ENCODE results near the gene IGF1R.

Gene IGF1R

DNA sequence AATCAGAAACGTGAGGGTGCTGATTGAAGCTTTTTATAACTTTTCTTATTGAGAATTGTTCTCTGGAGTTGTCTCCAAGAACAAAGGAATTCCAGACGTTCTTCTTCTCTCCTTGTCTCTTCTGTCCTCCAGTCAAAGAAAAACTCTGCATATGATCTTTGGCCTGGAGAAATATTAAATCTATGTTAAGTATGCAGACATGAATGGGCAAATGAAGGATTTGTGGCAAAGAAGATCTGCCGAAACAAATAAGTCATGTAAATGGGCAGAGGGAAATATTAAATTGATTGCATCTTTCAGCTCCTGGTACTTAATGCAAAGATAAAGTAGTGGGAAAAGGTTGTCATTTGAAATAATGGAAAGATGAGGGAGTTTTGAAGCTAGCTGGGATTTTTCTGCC lies 74.9 kb downstream of the IGF1R start:
- in situ Hi-C loops (cut with HindIII; ENCODE audit: low sequenced_read_pairs), result no loop called here

DNA sequence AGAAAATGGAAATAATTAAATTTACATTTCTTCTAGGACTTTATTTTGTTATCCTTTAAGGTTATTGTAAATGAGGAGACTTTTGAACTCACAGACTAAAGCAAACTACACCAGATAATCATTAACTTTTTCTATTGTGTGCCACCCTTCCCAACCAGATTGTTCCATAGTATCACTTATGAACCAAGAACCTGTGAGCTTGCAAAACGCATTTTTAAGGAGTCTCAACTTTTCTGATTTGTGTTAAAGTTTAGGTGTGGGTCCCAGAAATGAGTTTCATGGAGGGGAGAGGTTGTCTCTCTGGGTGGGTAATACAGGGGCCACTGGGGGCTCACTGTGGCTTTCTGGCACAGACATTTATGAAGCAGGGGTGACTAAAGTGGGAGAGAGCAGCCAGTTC lies 75.7 kb downstream of the IGF1R start:
- in situ Hi-C loops (cut with HindIII; ENCODE audit: low sequenced_read_pairs), result no loop called here

DNA sequence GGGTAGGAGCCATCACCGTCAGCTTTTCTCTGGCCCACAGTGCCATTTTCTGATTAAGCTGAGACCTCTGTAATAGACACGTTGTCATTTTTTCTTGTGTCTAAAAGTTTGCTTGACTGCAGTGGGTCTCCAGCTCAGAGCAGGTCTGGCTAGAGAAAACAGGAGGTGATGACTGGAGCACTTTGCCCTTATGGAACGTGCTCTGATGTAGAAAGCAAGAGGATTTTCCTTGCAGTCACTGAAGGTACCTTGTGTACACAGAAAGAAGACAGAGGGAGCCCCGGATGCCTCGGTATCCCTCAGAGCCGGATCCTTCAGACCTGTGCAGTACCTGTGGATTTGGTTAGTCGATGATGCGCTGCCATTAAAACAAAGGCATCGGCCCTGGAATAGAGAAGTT lies 76.2 kb downstream of the IGF1R start:
- in situ Hi-C loops (cut with HindIII; ENCODE audit: low sequenced_read_pairs), result no loop called here

DNA sequence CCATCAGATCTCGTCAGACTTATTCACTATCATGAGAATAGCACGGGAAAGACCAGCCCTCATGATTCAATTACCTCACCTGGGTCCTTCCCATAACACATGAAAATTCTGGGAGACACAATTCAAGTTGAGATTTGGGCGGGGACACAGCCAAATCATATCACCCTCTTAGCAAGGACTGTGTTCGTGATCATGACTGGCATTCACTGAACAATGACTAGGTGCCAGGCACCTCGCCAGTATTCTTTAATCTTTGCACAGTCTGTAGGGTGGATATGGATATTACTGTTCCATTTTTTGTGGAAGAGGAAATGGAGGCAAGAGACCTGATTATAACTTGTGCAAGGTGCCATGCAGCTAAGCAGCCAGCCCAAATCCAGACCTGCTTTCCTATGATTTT lies 77.5 kb downstream of the IGF1R start:
- in situ Hi-C loops (cut with HindIII; ENCODE audit: low sequenced_read_pairs), result no loop called here

DNA sequence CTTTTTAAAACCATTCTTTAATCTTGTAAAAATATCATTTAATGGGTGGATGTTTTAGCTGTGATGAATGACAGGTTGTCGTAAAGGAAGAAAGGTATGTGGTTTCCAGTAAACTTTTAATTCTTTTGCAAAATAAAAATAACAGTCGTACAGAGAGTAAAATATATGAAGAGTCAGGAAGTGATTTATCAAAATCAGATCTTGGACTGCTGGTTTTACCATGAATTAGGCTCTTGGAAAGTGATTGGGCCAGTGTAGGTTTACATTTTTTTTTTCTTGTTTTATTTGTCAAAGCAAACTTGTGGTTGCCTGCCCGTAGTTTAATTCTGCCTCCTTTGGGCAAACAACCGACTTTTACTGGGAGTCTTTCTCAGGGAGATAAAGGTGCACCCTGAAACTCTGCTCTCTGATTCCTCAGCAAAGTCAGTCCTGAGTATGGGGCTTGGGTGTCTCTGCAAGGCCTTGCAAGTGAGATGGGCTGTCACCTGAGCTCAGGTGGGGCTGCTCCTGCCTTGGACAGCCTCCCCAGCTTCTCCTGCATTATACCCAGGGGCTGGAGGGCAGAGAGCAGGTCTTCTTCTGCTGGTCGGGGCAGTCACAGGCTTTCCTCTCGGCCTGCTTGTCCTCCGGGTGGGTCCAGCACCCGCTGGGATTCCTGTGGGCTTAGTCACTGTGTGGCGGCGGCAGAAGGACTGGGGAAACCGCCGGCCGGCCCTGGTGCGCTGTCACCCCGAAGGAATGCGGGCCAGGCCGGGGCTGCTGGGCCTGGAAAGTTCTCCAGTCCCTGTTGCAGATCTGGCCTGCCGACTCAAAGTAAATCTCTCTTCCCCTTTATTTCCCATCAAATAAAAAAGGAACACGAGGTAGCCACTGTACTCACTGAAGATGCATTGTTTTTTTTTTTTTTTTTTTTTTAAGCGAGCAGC lies 79.0 kb downstream of the IGF1R start:
- in situ Hi-C loops (cut with HindIII; ENCODE audit: low sequenced_read_pairs), result no loop called here

DNA sequence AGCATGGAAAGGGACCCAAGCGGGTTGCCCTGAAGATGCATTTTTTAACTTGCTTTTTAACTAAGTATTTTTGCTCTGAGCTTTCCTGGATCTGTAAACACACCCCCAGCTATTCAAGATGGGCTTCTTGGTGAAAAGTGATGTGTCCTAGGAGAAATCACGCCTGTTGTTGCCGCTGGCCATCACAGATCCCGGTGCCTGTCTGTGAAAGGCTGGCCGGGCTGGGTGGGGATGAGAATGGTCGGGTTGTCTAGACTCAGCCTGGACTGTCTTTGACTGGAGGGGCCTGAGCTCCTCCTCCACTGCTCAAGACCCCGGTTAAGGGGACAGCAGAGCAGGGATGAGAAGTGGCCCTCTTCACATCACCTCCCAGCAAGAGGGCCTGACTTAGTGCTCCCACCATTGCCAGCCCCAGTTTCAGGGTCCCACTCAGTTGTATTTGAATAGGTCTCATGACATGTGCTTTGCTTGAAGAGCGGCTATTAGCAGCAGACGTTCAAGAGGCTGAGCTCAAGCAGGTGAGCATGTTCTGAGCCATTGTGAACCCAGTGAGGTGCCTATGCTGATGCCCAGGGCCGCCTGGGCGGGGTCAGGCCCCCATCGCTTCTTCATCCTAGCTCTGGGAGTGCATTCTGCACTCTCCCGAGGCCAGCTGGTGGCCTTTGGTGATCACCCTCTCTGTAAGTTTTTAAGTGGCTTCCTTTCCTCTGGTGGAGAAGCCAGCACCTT lies 79.9 kb downstream of the IGF1R start:
- in situ Hi-C loops (cut with HindIII; ENCODE audit: low sequenced_read_pairs), result no loop called here

DNA sequence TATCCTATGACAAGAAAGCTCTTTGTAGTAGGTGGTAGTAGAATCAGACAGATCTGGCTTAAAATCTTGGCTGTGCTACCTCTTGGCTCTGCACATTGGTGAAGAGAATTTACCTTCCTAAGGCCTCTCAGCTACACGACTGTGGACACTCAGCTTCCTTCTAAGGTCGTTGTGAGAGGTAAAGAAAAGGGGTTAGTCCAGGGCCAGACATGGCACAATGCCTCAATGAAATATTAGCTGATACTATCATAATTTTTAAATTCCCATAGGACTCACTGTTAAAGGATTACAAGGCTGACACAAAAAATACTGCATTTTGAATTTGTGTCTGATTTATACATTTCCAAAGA lies 80.4 kb downstream of the IGF1R start:
- in situ Hi-C loops (cut with HindIII; ENCODE audit: low sequenced_read_pairs), result no loop called here

DNA sequence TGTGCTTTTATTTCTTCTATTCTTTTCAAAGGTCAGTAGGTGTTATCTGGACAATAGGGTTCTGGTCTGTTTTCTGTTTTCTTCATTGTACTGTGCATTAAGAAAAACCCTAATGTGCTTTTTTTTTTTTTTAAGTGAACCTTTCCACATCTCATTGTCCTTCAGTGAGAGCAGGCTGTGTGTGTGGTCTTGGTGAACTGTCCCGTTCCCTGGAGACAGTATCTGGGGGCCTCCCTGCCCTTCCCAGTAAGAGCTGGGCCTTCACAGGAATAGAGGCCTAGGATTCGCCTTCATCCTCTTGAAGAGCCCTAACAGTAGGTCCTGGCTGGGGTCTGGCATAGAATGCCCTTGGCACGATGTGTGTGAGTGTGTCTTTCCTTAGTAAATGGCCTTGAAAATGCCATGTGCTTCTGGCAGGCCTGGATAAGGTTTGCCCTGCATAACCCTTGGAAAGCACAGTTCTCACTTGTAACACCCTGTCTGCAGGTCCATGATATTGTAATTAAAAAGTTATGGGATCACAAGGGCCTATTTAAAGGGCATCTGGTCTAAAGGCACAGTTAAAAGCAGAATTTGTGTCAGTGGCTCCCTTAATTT lies 81.2 kb downstream of the IGF1R start:
- in situ Hi-C loops (cut with HindIII; ENCODE audit: low sequenced_read_pairs), result no loop called here

DNA sequence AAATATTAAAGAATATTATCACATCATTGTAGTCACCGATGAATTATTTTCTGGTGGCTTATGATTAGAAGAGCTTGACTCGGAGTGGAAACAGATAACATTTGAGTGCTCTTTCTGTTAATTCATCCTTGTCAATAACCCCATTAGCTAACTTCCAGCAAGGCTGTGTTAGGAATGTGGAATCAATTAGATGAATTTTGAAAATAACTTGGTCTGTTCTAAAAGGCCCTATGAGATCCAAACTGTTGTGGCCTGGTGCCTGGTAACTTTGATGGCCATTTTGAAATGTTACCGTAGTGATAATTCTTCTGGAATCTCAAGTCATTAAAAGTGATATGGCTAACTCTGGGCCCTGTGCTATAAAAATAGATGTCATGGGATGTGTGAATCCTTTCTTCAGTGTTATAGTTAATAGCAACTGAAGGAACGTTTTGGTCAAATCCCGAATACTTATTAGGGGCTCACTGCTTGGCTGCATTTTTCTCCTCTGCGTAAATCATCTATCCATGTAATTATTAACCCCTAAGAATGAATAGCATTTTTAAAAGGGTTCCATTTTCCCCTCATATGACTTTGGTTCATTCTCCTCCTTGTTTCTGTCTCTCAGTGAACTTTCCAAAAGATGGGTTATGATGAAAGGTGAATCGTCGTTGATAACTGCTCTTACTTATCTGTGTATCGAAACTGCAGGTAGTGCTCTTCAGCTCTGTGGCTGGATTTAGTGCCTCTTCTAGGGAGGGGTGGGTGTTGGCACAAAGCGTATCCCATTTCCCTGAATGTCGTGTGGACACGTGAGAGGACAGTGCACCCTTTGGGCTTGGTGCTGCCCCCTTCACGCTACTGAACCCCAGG lies 82.7 kb downstream of the IGF1R start:
- in situ Hi-C loops (cut with HindIII; ENCODE audit: low sequenced_read_pairs), result no loop called here

DNA sequence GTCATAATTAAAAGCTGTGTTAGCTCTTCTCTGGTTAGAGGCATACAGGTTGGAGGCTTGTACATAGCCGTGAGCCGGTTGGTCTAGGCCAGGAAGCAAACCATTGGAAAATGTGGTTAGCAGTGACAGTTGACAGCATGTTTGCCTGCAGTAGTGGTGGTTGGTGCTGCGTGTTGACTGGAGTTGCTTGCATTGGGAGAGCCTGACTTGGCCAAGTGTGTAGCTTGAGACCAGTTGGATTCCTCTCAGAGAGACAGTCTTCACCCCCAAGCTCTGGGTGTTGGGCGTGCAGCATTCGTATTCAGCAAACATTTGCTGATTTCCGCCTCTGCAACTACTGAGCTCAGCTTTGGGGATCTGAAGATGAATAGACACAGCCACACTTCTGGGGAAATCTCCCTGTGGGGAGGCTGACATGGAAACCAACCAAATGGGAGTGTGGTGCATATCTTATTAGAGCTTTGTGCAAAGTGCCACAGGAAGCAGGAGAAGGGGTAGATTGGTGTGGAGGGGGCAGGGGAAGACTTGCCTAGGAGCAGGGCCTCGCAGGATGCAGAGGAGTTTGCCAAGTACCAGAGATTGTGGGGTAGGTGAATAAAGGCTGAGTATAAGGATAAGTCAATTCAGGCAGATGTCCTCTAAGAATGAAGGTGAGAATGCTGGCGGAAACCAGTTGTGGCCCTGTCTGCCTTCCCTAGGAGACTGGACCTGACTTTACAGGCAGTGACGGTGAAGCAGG lies 83.5 kb downstream of the IGF1R start:
- in situ Hi-C loops (cut with HindIII; ENCODE audit: low sequenced_read_pairs), result no loop called here

DNA sequence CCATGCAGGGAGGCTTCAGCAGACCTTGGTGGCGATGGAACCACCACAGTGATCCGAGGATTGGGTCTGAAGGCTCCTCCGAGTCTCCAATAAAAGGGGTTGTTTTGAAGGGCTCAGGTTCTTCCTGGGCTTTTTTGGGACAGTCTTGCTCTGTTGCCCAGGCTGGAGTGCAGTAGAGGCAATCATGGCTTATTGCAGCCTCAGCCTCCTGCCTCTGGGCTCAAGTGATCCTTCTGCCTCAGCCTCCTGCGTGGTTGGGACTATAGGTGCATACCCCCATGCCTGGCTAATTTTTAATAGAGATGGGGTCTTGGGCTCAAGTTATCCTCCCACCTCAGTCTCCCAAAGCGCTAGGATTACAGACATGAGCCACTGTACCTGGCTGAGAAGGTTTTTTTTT lies 84.8 kb downstream of the IGF1R start:
- in situ Hi-C loops (cut with HindIII; ENCODE audit: low sequenced_read_pairs), result no loop called here

DNA sequence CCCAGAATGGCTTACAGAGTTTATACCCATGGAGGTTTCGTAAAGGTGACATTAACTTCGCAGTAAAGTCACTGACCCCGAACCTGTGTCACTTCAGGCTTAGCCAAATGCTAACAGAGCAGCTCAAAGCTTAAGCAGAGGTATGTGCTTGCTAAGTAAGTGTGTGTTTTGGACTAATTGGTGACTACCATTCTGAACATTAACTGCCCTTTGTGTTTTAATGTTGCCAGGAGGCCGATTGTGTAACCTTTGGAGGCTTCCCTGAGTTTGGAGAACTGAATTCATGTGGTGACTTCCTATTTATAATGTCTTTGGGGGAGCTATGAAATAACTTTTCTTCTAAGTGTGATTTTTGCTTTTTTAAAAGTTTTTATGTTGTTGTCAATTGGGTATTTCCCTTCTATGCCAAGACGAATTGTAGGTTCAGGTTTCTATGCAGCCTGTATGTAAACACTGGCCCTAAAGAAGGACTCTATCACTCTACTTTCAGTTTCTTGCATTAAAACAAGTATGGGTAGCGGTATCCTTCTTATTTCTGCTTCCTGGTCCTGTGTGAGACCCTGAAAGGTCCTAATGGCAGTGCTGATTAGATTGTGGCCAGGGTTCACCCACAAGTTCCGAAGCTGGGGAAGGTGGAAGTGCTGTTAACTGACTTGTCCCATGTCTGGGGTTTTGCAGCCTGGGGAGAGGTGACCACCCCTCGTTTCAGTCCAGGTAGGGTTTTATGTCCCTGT lies 86.3 kb downstream of the IGF1R start:
- in situ Hi-C loops (cut with HindIII; ENCODE audit: low sequenced_read_pairs), result no loop called here

DNA sequence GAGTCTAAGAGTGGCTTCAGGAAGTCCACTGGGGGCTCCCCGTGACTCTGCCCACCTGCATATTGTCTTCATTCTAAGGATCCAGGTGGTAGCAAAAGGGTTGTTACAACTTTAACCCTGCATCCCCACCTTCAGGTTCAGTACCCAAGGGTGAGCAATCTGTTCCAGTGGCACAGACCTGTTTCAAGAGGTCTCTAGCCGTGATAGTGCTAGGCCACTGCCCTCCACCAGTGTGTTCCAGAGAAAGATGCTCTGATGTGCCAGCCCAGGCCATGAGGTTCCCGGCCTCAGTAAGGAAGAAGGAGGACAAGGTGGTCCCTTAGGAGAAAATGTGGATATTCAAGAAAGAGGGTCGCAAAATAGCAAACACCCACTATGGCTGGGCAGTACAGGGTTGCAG lies 87.0 kb downstream of the IGF1R start:
- in situ Hi-C loops (cut with HindIII; ENCODE audit: low sequenced_read_pairs), result no loop called here

DNA sequence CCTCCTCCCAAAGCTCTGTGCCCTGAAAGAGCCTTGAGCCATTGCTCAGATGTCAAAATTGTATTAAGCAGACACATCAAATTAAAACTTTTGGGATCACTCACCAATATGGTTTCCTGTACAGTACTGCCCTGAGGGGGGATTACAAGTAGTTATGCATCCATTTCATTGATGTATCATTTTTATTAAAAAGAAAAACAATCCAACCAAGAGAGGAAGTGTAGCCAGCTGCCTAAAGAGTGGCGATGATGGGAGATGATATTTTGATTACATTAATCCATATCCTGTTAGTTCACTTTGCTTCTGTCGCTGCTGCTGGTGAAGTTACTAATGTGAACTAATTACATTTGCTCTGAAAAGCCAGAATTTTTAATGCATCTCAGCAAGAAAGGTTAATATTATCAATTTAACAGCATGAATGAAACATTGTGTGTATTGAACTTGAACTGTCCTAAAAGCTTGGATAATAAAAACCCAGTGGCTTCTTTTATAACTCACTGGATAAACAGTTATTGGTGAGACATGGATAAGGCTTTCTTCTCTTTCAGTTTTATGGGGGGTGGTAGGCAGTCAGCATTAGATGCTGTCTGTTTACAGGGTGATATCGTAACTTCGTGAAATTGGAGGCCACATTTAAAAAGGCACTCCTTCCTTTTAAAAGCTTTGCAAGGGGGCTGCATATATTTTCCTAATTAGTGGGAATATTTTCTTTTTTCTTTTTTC lies 87.7 kb downstream of the IGF1R start:
- in situ Hi-C loops (cut with HindIII; ENCODE audit: low sequenced_read_pairs), result no loop called here

DNA sequence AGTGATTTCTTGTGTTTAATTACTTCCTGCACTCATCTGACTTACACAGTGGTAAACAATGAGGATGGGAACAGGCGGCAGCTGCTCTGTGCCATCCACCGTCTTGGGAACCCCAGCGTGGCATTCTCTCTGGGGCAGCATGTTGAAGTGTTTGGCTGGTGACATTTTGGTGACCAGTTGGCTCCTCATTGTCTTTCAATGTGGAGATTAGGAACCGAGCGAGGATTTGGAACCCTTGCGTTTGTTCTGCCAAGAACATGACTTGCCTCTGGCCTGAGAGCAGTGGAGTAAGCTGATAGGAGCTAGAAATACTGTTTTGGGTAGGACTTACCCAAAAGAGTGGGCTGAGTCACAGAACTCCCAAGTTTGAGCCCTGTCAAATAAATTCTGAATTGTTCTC lies 88.8 kb downstream of the IGF1R start:
- in situ Hi-C loops (cut with HindIII; ENCODE audit: low sequenced_read_pairs), result no loop called here

DNA sequence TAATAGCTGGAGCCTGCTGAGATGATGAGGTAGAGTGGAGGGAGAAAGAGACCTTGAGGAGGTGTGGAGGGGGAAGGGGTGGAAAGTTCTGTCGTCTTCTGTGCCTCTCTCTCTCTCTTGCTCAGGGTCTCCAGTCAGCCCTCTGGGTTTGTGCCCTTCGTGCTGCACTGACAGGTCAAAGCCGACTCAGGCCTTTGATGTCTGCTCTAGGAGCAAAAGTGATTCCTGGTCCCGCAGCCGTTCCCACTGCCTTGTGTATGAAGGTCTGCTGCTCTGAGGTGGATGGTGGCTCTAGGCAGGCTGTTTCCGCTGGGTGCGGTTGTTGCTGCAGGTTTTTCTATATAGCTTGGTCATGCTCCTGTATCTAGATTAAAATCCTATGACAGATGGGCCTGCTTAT lies 89.4 kb downstream of the IGF1R start:
- in situ Hi-C loops (cut with HindIII; ENCODE audit: low sequenced_read_pairs), result no loop called here

DNA sequence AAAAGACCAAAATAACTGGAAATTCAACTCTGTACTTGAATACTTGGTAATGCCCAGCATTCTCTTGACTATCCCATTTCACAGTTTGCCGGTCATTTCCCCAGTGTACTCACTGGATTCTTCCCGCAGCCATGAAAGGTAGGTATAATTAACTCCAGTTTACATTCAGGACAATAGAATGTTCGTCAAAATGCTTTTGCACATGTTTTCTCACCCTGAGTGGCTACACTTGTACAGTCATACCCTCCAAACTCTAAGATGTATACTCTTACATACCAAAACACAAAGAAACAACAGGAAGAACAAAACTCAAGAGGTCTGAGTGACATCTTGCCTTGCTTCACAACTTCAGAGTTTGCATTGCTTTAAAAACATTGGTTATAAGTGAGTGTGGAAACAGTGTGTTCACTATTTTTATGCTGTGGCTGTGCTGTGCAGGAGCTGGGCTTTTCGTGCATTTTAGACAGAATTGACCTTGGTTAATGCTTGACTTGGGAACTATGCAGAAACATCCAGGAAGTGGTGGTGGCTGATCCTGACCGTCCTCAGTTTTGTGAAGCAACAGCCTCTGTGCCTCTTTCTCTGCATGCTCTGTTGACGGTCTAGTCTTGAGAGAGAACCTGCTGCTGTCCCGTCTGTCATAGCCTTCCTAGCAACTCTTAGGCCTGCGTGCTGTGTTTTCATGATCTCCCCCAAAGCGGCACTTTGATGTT lies 90.5 kb downstream of the IGF1R start:
- in situ Hi-C loops (cut with HindIII; ENCODE audit: low sequenced_read_pairs), result no loop called here

DNA sequence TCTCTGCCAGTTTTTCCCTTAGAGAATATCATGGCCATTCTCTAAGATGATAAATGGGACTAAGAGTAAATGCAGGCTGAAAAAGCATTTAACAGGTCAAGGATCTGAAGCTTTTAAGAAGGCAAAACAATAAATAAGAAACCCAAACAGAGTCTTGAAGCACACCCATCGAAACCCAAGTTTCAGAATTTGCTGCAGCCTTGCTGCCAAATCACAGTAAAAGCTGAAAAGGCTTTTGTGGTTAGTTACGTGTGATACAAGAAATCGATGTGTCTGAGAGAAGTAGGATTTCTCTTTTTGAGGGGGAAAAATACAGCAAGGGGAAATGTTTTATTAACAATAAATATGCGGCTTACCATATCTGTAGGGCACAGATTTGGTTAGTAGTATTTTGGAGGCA lies 92.0 kb downstream of the IGF1R start:
- in situ Hi-C loops (cut with HindIII; ENCODE audit: low sequenced_read_pairs), result no loop called here
